ENCODE results near the gene RPL13.
"Not testable (repeated sequence)": the region's sequence is repeated elsewhere in the genome, so short reads cannot be mapped to it uniquely, and the experiment has no call there.

RPL13 gene

DNA sequence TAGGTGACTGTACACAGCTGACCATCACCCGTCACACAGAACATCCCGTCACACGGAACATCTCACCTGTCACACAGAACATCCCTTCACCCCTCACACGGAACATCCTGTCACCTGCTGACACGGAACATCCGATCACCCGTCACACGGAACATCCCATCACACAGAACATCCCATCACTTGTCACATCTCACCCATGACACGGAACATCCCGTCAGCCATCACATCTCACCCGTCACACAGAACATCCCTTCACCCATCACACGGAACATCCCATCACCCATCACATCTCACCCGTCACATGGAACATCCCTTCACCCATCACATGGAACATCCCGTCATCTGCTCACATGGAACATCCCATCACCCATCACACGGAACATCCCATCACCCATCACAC, 18.9 kb downstream of the RPL13 start:
- DNase-seq: no peak

DNA sequence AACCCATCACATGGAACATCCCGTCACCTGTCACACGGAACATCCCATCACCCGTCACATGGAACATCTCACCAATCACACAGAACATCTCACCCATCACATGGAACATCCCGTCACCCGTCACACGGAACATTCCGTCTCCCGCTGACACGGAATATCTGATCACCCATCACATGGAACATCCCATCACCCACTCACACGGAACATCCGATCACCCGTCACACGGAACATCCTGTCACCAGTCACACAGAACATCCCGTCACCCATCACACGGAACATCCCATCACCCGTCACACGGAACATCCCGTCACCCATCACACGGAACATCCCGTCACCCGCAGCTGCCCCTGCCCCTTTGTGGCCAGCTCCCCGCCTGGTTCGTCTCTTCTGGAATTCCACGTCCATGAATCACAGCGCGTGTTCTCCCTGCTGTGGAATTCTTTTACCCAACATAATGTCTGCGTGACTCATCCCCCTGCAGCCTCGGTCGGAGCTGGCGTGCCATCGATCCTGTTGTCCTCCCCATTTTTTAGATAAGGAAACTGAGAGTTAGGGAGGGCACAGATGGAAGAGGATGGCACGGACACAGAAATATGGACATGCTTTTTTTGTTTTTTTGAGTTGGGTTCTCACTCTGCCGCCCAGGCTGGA, 20.7 kb downstream of the RPL13 start:
- DNase-seq: no peak

DNA sequence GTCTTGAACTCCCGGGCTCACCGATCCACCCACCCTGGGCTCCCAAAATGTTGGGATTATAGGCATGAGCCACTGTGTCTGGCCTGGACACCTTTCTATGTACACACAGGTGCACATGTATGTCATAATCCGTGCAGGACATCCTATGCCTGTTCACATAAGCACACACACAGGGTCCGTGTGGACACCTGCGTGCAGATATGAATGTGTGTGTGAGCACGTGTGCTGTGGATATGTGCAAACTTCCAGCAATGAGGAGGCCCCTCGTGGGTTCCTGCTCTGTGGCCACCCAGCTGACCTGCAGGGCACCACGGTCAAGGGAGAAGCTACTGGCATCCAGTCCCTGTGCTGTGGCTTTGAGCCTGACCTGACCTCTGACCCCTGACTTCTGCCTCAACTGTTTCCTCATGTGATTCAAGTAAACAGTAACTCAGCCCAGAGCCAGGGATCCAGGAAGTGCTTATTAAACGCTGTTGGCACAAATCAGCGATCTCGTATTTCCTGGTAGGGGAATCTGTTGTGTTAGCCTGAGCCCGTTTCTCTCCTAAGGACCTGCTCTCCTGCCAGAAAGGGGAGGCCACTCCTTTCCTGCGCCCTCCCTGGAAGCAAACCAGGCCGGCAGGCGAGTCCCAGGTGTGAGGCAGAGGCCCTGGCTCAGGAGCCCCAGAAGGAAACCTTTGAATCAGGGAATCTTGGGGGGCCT, 21.5 kb downstream of the RPL13 start:
- peak; percentile 94 for DNase-seq

DNA sequence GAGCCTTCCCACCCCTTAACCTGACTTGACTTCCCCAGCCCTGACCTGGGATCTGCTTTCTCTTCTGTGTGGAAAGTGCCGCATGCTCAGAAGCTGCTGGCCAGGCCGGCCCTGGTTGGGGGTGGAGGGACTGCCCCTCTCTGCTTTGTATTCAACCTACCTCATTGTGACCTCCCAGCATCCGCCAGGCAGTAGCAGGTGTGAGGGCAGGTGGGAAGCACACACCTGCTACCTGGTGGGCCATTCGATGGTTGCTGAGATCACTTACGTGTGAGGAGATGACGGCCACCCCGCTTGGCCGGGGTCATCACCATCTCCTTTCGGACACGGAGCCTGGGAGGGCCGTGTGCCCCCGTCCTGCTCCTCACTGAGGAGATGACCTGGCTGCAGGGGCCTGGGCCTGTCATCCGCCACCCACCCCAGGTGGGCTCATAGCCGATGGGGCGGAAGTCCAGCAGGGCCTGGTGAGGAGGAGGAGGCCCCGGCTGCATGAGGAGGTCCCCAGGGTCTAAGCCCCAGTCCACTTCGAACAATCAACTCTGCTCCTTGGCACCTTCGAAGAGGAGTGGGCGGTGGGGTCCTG, 22.2 kb downstream of the RPL13 start:
- DNase-seq: peak; percentile 42

DNA sequence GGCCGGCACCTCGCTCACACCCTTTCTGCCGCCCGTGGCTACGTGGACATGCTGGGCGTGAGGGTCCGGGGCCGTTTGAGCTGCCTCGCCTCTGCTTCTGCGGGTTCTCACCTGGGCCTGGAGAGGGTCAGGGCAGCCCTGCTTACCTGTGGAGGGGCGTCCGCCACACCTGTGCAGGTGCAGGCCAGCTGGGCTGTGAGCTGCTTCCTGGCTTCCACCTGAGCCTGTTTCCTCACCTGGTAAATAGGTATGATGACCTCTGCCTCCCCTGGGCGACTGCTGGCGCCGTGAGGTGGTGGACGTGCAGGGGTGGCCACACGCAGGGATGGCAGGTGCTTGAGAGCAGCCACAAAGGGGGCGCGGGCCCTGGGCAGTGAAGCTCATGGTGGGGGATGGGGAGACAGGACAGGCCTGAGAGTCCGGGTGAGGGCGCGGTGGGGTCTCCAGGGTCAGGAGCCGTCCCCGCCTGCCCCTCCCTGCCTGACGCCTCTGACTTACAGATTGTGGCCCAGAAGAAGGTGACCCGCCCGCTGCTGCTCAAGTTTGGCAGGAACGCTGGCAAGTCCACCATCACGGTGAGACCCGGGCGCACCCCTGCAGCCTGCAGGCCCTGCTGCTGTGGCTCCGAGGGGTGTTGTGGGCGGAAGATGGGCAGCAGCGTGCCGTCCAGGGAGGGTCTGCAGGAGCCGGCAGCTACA, 22.9 kb downstream of the RPL13 start:
- no peak for DNase-seq

DNA sequence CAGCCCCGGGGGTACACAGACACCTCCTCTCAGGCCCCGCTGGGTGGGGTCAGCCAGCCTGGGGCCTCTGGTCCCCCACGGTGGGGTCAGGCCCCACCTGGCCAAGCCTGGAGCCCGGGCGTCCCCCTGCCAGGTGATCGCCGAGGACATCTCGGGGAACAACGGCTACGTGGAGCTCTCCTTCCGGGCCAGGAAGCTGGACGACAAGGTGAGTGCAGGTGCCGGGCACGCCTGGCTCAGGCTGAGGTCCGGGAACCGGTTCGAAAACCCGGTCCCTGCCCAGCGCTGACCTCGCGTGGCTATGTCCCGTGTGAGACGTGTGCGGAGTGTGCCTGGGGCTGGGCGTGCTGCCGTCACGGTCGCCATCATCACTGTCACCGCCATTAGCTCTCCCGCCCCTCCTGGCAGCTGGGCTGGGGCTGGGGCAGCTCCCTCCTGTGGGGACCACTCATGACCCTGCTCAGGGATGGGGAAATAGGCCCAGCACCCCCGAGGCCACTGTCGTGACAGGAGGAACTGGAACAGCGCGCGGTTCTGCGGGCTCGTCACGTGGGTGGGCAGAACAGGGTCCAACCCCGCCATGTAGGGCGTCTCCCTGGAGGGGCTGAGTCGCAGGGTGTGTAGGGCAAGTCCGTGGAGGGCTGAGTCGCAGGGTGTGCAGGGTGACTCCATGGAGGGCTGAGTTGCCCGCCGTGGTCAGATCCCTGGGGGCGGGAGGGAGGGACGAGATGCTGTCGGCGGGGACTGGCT, 23.6 kb downstream of the RPL13 start:
- DNase-seq: no peak

DNA sequence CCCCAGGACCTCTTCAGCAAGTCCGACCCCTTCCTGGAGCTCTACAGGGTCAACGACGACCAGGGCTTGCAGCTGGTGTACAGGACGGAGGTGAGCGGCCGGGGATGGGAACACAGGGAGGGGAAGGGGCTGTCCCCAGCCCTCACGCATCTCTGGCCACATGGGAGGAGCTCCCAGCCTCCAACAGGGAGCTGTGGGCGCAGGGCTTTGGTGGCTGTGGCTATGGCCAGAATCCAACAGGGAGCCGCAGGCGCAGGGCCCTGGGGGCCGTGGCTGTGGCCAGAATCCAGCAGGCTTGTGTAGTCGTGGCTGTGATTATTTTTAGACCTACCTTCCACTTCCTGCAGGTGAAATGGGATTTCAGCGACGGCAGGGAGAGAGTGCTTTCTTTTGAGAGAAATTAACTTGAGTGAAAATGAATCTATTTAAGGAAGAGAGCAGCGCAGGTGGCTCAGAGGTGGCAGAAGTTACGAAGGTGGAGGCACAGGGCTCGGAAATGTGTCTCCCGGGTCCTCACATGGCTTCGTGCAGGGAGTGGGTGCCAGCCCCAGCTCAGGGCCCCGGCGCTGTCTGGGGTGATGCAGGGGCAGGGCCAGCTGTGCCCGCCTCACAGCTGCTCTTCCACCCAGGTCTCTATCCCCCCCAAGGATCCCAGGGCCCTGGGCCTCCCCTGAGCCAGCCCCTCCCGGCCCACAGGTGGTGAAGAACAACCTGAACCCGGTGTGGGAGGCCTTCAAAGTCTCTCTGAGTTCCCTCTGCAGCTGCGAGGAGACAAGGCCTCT, 24.5 kb downstream of the RPL13 start:
- DNase-seq: peak; percentile 50

DNA sequence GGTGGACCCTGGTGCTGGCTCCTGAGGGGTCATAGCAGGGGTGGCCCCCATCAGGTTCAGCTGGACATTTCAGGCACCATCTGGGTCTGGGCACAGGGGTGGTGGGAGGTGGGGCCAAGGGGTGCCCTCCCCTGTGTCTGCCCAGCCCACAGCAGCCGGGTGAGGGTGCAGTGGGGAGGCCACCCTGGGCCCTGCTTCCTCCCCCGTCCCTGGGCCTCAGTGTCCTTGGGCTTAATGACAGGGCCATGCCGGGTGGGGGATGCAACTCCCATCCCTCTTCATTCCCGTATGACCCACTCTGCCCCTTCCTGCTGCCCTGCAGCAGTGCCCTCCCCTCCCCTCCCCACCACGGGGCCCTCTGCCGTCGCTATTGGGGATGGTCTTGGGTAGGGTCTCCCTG, 25.7 kb downstream of the RPL13 start:
- DNase-seq: no peak

DNA sequence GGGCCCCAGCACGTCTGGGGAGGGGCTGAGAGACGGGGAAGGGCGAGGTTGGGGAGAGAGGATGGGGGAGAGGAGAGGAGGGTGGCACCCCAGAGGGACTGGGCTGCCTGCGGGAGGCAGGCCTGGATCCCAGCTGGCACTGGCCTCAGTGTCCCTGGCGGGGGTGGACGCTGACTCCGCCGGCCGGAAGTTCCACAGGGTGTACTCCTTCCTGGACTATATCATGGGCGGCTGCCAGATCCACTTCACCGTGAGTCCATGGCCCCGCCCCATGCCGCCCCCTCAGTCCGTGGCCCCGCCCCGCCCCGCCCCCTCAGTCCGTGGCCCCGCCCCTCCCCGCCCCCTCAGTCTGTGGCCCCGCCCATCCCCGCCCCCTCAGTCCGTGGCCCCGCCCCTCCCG, 26.4 kb downstream of the RPL13 start:
- DNase-seq: peak; percentile 37

DNA sequence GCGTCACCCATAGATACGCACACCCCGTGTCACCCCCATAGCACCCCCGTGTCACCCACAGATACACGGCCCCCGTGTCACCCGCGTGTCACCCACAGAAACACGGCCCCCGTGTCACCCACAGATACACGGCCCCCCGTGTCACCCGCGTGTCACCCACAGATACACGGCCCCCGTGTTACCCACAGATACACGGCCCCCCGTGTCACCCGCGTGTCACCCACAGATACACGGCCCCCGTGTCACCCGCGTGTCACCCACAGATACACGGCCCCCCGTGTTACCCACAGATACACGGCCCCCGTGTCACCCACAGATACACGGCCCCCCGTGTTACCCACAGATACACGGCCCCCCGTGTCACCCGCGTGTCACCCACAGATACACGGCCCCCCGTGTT, 27.2 kb downstream of the RPL13 start:
- DNase-seq: not testable (repeated sequence)

DNA sequence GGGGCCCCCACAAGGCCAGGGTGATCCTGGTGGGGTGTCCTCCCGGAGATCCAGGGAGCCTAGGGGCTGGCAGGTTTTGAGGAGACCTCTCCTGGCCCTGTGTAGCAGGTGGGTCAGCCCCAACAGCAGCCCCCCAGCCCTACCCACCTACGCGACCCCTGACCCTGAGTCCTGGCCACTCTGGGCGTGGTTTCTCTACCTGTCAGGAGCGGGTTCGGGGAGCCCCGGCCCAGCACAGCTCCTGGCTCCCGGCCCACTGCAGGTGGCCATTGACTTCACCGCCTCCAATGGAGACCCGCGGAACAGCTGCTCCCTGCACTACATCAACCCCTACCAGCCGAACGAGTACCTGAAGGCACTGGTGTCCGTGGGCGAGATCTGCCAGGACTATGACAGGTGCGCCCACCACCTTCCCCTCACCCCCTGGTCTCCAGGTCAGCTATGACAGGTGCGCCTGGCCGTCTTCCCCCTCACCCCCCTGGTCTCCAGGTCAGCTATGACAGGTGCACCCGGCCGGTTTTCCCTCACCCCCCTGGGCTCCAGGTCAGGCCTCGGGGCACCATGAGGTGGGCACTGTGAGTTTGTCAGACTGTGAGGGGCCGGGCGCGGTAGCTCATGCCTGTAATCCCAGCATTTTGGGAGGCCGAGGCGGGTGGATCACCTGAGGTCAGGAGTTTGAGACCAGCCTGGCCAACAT, 28.1 kb downstream of the RPL13 start:
- DNase-seq: no peak

DNA sequence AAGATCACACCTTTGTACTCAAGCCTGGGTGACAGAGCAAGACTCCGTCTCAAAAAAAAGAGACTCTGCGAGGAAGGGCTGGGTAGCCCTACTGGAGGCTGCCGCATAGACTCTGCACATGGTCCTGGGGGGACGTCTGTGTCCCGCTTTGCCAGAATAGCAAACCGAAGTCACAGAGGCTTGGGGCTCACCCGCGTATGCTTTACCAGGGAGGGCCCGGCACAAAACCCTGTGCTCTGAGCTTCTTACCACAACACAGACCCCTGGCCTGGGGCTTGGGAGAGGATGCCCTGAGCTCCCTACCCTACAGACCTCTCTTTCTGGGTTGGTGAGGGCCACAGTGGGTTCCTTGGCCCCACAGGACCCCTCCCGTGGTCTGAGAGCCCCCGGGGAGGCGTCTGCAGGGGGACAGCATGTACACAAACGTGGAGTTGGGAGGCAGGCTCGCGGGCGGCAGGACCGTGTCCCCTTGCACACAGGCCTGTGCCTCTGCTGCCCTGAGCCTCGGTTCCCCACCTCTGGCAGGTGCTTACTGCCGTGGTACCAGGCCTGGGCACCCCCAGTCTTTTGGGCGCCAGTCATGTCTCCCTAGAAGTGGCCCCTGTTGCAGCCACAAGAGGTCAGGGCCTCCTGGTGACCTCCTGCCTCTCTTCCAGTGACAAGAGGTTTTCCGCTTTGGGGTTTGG, 28.9 kb downstream of the RPL13 start:
- no peak for DNase-seq

DNA sequence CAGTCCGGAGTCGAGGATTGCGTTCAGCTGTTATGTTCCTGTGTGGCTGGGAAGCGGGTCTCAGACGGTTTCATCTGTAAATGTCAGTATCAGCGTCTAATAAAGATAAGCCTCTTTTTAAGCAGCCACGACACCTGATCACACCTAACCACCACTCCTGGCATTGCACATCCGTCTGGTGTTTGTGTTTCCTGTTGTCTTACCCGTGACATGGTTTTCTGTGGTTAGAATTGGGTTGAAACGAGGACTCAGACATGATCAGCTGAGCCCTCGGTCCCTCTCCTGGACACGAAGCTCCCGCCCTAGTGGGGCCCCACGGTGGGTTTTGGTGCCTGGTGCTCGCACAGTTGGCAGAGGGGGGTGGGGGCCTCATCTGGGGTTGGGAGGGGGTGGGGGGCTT, 33.4 kb downstream of the RPL13 start:
- no peak for DNase-seq

DNA sequence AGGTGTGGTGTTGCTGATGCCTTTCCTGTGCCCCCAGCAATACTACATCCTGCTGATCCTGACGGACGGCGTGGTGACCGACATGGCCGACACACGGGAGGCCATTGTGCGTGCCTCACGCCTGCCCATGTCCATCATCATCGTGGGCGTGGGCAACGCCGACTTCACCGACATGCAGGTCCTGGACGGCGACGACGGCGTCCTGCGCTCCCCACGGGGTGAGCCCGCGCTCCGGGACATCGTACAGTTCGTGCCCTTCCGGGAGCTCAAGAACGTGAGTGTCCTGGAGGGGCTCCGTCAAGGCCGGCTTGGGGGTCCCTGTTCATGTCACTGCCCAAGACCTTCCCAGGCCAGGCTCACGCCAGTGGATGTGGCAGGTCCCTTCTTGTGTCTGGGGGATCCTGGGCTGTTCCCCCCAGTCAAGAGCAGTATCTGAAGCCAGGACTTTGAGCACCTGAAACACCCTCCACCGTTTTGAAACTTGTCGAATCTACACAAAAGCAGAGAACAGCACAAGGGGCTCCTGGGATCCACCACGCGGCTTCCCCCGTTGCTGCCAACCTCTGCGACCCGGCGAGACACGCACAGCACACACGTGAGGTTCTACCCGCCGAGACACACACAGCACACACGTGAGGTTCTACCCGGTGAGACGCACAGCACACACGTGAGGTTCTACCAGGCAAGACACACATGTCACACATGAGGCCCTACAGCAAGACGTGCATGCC, 35.0 kb downstream of the RPL13 start:
- no peak for DNase-seq

DNA sequence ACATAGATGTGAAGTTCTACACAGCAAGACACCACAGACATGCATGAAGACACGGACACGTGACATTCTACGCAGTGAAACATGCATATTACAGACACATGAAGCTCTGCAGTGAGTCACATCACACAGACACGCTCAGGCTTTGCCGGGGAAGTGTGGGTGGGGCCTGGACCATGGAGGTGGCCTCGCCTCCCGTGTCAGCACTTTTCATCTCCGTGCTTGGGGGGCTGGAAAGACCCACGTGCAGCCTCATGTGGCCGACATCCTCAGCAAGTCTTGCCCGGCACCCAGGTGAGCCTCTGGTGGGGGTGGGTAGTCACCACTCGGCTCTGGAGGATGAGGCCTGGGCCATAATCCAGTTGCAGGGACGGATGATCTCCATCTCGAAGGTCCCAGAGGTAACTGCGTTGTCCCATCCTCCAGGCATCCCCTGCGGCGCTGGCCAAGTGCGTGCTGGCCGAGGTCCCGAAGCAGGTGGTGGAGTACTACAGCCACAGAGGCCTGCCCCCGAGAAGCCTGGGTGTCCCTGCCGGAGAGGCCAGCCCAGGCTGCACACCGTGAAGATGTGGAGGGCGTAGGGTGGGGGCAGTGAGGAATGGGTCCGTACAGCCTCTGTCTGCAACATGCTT, 35.7 kb downstream of the RPL13 start:
- DNase-seq: no peak

DNA sequence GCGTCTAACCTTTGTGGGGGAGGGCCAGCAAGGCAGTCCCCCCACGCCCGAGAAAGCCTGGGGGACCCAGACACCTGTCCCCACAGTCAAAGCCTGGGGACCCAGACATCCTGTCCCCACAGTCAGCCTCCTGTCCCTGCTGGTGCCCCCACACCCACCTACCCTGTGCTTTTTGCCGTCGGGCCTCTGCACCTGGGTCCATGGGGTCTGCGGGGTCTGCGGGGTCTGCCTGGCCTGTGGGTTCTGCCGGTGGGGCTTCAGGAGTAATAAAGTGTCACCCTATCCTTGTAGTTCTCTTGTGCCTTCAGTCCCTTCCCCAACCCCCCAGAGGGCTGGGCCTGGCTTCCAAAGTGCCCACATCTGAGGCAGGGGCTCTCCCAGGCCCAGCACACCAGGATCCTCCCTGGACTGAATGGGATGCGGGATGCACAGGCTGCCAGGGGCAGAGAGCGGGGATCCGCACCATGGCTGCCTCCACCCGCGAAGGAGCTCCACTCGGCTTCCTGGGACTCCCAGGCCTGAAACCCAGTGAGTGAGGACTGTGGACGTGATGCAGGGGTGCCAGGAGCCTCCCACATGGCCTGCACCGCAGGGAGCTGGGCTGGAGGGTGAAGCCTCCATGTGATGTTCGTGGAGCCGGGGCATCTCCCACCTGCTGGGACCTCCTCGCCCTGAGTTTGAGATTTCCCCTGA, 36.6 kb downstream of the RPL13 start:
- no peak for DNase-seq

DNA sequence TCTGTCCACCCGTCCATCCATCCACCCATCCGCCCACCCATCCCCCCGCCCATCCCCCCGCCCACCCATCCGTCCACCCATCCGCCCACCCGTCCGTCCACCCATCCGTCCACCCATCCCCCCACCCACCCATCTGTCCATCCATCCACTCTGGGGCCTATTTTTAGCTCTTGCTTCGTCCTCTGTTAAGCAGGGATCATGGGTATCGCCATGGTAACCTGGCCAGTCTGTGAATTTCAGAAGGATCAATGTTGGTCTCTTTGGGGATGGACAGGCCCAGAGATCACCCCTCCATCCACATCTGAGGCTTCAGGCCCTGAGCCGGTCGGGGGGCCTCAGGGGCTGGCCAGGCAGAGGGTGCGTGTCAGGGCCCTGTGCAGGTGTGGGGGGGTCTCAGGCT, 37.7 kb downstream of the RPL13 start:
- DNase-seq: no peak

DNA sequence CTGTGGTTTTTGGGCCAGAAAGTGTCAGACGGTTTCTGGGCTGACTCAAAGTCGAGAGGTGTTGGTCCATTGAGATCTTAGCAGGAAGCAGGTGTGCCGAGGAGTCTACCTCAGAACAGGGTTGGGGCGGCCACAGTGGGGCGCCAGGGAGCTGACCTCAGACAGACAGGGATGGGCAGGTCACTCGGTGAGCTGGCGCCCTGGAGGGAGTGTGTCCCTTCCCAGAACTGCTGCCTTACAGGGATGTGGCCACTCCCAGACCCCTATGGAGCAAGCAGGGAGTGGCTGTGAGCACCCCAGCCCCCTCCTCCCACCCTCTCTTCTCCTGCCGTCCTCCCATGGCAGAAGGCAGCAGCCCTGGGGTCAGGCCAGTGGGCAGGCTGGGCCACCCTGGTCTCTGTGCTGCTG, 39.0 kb downstream of the RPL13 start:
- DNase-seq: peak; percentile 41

DNA sequence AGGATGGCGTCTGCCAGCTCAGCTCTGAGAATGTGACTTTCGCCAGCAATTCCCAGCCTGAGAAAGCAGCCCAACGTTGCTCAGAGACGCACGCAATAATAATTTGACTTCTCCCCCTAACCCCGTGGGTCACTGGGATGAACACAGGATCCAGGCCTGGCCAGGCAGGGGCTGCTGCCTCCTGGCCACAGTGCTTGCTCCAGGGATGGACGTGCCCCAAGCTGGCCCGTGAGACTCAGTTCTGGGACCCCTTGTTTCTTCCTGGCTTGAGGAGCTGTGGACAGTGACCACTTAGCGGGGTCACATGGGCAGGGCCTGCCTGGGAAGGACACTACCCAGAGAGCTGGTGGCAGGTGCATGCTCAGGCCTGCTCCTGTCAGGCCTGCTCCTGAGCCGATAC, 39.4 kb downstream of the RPL13 start:
- no peak for DNase-seq

All from DMS153 (cell line).